ENCODE measurements around the gene STIM2. TPM values are rescaled to one million over a fixed set of nuclear protein-coding genes. Genes with fewer than 3 reads are reported as not detected.
A peak's percentile ranks its signal among the peaks of the same experiment; 100 is the strongest.

The STIM2 gene
- total RNA-seq, 1 donor from 2014 or later: 30.5 TPM

- ATAC-seq (no peak), DNase-seq (ENCODE audit: low spot score) (no peak)
- intact Hi-C loops (cut with DNase I): no loop called here
These were observed 1.8 kb downstream of the STIM2 start for GRCh38 chr4:26862381-26862915.

- intact Hi-C loops (cut with DNase I): no loop called here
- DNase-seq (ENCODE audit: low spot score): no peak
- ATAC-seq: no peak
These were observed 2.9 kb downstream of the STIM2 start for GRCh38 chr4:26863512-26863911.

DNA sequence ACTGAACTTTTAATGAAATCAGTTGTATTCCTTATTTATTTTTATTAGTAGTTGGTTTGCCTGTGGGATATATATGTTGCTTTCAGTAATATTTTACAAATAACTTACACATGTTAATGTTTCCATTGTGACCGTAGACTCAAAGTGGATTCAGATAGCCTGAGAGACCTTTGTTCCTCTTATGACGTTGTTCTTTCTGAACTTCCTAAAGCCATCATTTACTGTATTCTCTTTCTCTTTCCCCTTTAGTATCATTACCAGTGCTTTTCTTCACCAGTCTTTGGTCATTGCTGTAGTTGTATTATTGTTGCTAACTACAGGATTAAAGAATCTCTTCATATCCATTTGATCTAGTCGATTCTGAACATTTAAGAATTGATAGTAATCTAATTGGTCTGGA is 4.3 kb downstream of the STIM2 start:
- intact Hi-C loops (cut with DNase I): no loop called here
- DNase-seq (ENCODE audit: low spot score) (no peak), ATAC-seq (no peak)

DNA sequence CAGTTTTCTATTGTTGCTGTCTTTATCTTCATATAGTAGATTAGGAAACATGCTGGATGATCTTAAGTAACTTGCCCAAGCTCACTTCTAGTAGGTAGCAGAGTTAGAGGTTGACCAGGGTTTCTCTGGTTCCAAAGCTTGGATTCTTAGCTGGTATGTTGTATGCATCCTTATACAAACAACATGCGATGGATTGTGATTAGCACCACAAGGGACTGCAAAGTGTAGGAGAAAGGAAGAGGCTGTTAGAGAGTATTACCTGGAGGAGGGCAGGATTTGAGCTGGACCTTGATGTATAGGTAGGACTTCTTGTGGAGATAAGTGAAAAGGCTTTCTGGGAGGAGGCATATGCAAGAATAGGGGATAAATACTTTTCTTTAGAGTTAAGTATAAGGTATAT is 5.6 kb downstream of the STIM2 start:
- intact Hi-C loops (cut with DNase I): no loop called here
- no peak for ATAC-seq
- no peak for DNase-seq (ENCODE audit: low spot score)

GRCh38 chr4:26866781-26867180 is 6.1 kb downstream of the STIM2 start:
- intact Hi-C loops (cut with DNase I): no loop called here
- DNase-seq (ENCODE audit: low spot score) (no peak), ATAC-seq (no peak)

DNA sequence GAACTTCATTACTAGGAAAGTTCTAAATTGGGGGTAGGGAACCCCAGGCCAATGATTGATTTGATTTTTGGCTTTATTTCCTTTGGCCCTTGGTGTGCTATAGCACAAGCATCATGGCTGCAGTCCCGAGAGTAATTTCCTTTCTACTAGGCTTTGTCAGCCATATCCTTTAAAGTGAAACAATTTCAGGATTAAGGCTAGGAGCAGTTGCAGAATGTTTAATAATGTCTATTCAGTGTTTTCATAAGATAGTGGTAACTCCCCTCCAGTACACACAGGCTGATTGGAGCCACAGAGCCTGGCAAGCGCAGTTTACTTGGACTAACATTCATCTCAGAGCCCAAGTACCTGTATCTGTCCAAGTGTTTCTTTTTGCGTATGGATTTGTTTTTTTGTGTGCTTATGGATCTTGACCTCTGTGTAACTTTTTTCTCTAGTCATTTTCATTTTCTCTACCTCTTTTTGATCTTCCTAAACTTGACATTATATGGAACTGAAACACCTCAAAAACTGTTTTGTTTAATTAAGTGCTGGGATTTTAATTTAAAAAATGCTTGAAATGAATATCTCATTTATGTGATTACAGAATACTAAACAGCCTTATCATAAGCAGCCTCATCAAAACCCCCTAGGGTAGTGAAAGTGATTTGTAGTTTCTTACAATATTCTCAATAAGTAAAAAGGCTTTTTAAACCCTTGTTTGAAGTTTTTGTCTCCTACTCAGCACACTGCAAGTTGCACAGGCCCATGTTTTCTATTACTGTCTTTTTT is 7.5 kb downstream of the STIM2 start:
- ATAC-seq (no peak), DNase-seq (ENCODE audit: low spot score) (no peak)
- intact Hi-C loops (cut with DNase I): no loop called here

- intact Hi-C loops (cut with DNase I): no loop called here
- no peak for DNase-seq (ENCODE audit: low spot score)
- no peak for ATAC-seq
These were observed 10.1 kb downstream of the STIM2 start for GRCh38 chr4:26870576-26871262.

DNA sequence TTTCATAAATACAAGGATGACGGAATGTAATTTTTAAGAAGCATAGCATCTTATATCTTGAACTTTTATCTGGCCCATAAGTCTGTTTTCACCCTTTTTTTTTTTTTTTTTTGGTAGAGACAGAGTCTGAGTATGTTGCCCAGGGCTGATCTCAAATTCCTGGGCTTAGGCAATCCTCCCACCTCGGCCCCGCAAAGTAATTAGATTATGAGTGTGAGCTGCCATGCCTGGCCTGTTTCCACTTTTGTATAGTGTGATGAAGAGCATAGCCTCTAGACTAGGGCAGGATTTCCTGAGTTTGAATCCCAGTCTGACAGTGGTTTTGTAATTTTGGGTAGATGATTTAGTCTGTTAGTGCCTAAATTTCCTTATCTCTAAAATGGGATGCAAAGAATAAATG is 11.0 kb downstream of the STIM2 start:
- no peak for DNase-seq (ENCODE audit: low spot score)
- ATAC-seq: no peak
- intact Hi-C loops (cut with DNase I): no loop called here

DNA sequence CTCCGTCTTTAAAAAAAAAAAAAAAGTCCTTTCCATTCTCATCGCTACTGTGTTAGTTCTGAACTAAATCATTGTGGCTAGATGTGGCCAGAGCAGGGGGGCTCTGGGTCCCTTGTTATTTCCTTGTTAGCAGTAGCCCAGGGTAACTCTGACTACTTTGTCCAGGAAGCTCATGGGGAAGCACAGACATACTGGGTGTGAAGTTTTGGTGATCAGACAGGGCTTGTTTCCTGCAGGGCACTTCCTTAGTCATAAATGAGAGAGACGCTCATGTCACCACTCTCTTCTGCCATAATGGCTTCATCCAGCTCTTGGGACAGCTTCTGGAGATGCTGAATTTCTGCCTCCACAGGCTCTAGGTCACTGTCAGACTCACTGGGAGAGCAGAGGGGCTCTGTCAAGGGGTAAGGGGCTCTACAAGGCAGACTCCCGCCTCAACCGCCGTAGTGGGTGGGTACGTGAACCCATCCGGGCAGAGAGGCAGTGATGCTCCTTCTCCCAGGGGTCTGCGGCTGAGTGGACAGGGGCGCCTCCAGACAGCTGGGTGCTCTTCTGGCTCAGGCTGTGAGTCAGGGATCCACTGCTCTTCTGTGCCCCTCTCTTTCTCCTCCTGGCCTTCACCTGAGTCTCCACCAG is 12.9 kb downstream of the STIM2 start:
- intact Hi-C loops (cut with DNase I): no loop called here
- ATAC-seq (peak; percentile 53), DNase-seq (ENCODE audit: low spot score) (no peak)

GRCh38 chr4:26874110-26874509 is 13.5 kb downstream of the STIM2 start:
- intact Hi-C loops (cut with DNase I): no loop called here
- DNase-seq (ENCODE audit: low spot score): no peak
- ATAC-seq: no peak

DNA sequence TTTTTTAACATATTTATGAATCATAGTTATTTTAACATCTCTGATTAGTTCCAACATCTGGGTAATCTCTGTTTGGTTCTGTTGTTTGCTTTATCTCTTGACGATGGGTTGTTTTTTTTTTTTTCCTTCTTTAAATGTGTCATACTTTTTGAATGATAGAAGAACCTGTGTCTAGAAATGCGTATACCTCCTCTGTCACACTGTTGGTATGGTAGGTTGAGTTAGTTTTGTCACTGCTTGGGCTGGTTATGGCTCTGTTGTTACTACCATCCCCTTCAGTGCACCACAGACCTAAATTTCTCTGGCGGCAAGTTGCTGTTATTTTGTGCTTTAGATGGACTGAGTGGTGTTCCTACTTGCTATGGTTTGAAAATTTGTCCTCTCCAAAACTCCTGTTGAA is 16.8 kb downstream of the STIM2 start:
- intact Hi-C loops (cut with DNase I): no loop called here
- ATAC-seq (no peak), DNase-seq (ENCODE audit: low spot score) (no peak)

DNA sequence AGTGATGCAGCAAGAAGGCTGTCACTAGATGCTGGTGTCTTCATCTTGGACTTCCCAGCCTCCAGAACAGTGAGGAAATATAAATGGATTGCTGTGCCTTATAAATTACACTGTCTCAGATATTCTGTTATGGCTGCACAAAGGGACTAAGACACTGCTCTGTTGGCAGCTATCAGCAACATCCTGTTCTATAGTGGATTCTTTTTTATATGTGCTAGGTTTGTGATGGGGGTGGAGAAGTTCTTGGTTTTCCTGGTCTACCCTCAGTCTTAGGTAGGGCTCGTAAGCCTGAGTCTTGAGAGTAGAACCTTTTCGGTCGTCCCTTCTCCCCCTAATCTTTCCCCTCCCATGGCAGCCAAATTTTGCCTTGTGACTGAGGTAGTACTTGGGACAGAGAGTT is 17.3 kb downstream of the STIM2 start:
- intact Hi-C loops (cut with DNase I): no loop called here
- no peak for ATAC-seq
- DNase-seq (ENCODE audit: low spot score): no peak

GRCh38 chr4:26878794-26879391 is 18.3 kb downstream of the STIM2 start:
- ATAC-seq (no peak), DNase-seq (ENCODE audit: low spot score) (no peak)
- intact Hi-C loops (cut with DNase I): no loop called here

DNA sequence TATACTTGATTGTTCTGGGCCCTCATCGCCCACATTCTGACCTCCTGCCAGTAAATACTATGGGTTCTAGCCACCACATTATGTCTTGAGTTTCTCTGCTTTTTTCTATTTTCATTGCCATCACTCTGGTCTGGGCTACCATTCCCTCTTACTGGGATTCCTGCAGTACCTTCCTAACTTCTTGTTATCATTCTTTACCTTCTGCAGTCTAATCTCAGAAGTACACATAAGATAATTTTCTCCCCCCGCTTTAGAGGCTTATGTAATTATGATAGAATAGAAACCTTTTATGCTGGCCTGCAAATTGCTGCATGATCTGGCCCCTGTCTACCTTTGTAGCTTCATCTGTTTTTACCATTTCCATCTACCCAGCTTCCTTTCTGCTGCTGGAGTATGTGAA is 19.2 kb downstream of the STIM2 start:
- intact Hi-C loops (cut with DNase I): no loop called here

GRCh38 chr4:26884026-26884425 is 23.4 kb downstream of the STIM2 start:
- DNase-seq (ENCODE audit: low spot score) (no peak), ATAC-seq (no peak)
- intact Hi-C loops (cut with DNase I): no loop called here

More for the DNA sequence above, 19.2 kb downstream of the STIM2 start:
- no peak for ATAC-seq
- DNase-seq (ENCODE audit: low spot score): no peak

- ATAC-seq (no peak), DNase-seq (ENCODE audit: low spot score) (no peak)
- intact Hi-C loops (cut with DNase I): no loop called here
These were observed 23.9 kb downstream of the STIM2 start for GRCh38 chr4:26884486-26884988.

DNA sequence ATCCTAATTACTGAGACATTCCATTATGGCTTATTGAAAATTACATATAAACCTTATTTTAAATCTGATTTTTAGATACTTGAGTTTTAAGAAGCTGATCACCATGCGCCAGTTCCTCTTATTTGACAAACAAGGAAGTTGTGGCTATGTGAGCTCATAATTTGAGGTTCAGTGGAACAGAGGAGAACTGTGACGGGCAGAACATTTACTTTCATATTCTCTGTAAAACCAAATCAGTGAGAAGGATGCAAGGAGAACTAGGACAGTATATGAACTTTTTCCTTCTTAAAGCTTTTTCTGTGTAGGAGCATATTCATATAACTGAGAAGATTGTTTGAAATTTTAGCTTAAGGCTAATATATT is 25.3 kb downstream of the STIM2 start:
- no peak for DNase-seq (ENCODE audit: low spot score)
- intact Hi-C loops (cut with DNase I): no loop called here
- ATAC-seq: peak; percentile 60

GRCh38 chr4:26887143-26887542 is 26.5 kb downstream of the STIM2 start:
- no peak for ATAC-seq
- DNase-seq (ENCODE audit: low spot score): no peak
- intact Hi-C loops (cut with DNase I): no loop called here

- intact Hi-C loops (cut with DNase I): no loop called here
- no peak for ATAC-seq
- no peak for DNase-seq (ENCODE audit: low spot score)
These were observed 27.2 kb downstream of the STIM2 start for GRCh38 chr4:26887809-26888208.

DNA sequence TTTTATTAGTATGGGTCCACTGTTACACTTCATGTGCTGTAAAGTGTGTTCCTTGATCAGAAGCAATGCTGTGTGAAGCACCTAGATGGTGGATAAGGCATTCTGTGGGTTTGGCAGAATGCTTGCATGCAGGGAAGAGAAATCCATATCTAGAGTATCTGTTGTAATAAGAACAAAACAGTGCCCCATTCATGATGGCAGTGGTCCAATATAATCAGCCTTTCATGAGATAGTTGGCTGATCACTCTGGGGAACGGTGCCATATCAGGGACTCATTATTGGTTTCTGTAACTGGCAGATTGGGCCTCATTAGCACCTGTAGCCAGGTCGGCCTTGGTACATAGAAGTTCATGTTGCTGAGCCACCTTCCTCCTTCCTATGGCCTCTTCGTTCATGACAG is 28.7 kb downstream of the STIM2 start:
- DNase-seq (ENCODE audit: low spot score) (no peak), ATAC-seq (no peak)
- intact Hi-C loops (cut with DNase I): no loop called here
